Measurements from ENCODE around the gene GPR183.

Gene GPR183

GRCh38 chr13:99295488-99296252 is 11.5 kb downstream of the GPR183 start:
- DNase-seq (ENCODE audit: low read depth) = no peak

DNA sequence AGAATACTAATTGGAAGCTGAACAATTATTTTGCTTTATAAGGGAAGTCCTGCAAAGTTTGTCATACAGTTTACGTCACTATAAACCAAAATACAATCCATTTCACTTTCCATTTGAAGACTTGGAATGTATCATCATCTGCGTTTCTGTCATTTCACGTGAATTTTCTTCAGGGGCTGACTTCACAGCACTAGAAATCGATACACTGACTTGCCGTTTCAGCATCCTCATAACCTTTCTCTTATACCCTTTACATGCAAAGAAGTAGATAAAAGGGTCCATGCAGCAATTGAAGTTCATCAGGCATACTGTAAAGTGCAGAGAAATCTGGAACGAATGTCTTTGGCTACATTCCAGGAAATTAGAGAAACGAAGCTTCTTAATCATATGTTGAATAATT is 12.2 kb downstream of the GPR183 start:
- DNase-seq (ENCODE audit: low read depth) = no peak

DNA sequence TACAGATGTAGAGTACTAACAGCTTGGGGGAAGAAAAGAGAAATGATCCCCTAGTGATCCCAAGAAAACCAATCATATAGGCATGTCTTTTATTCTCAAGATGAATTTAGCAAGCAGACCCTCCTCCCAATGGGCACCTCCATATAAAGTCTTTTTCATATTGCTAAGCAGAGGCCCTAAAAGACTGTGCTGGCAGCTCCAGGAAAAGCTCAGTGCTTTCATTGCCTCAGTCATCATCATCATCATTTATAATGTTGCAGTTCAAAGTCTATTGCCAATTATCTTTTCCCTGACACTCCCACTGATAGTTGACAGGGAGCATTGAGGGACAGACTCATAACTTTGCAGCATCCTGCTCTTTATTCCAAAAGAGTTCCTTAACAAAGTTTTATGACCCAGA is 13.0 kb downstream of the GPR183 start:
- no peak for DNase-seq (ENCODE audit: low read depth)

- no peak for DNase-seq (ENCODE audit: low read depth)
These were observed 14.0 kb downstream of the GPR183 start for GRCh38 chr13:99293178-99293577.

DNA sequence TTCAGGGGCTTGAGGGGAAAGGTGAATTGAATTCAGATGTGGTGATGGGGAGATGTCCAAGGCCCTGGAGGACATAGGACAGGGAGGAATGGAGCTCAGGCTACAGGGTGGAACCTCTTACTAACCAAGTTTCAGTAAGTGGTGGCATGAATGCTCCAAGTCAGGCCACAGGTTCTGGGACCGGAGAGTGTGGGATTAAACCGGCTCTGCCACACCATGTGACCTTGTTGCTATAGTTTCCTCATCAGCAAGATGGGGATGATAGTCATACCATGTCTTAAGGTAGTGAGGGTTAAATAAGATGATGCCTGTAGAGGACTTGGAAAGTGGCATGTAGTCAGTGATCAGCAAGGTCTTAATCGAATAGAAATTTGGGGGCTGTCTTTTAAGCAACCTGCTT is 16.3 kb downstream of the GPR183 start:
- DNase-seq (ENCODE audit: low read depth) = no peak

GRCh38 chr13:99289674-99290337 is 17.4 kb downstream of the GPR183 start:
- no peak for DNase-seq (ENCODE audit: low read depth)

GRCh38 chr13:99289271-99289670 is 17.9 kb downstream of the GPR183 start:
- no peak for DNase-seq (ENCODE audit: low read depth)

DNA sequence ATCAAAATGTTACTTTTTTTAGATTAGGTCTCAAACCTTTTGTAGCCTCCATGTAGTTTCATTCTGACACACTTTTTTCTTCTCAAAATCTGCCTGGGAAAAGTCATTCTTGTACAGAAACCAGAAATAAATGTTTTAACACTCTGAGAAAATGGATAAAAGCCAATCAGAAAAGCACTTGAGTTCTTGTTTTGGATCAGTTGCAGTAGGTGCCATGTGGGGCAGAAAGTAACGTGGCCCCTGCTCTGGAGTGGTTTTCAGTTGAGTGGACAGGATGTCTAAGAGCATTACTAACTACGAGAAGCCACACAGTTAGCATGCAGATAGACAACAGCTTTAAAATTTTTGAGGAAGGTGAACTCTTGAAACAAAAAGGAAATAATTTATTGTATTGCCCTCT is 19.1 kb downstream of the GPR183 start:
- DNase-seq (ENCODE audit: low read depth) = no peak

- DNase-seq (ENCODE audit: low read depth) = no peak
These were observed 19.6 kb downstream of the GPR183 start for GRCh38 chr13:99287551-99287950.

GRCh38 chr13:99285432-99286182 is 21.6 kb downstream of the GPR183 start:
- DNase-seq (ENCODE audit: low read depth) = no peak

GRCh38 chr13:99282264-99283231 is 24.7 kb downstream of the GPR183 start:
- no peak for DNase-seq (ENCODE audit: low read depth)

DNA sequence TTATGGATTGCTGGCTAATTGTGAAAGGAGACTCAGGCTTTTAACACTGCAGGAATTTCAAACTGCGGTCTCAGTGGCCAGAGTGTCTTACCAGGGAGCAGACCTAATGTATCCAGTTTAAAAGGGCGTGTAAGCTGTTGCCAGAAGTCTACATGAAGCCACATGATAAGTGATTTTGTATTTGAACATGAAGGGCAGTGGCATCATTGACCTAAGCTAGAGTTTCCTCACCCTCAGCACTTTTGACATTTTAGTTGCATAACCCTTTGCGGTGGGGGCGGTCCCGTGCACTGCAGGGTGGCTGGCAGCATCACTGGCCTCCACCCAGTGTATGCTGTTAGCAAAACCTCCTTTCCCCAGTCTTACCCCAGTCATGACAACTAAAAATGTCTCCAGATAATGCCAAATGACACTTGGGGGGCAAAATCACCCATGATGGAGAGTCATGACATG is 25.4 kb downstream of the GPR183 start:
- DNase-seq (ENCODE audit: low read depth) = no peak

- DNase-seq (ENCODE audit: low read depth) = no peak
These were observed 27.0 kb downstream of the GPR183 start for GRCh38 chr13:99280166-99280565.

DNA sequence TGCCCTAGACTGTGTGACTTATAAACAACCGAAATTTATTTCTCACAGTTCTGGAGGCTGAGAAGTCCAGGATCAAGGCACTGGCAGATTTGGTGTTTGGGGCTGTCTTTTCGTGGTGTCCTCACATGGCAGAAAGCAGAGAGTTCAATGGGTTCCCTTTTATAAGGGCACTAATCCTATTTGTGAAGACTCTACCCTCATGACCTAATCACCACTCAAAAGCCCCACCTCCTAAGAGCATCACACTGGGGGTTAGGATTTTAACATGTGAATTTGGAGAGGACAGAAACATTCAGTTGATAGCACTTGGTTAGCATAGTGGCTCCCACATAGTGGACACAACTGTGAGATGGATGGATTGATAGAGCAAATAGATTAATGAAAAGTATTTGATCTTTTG is 27.6 kb downstream of the GPR183 start:
- no peak for DNase-seq (ENCODE audit: low read depth)

GRCh38 chr13:99278843-99279242 is 28.4 kb downstream of the GPR183 start:
- DNase-seq (ENCODE audit: low read depth) = no peak

DNA sequence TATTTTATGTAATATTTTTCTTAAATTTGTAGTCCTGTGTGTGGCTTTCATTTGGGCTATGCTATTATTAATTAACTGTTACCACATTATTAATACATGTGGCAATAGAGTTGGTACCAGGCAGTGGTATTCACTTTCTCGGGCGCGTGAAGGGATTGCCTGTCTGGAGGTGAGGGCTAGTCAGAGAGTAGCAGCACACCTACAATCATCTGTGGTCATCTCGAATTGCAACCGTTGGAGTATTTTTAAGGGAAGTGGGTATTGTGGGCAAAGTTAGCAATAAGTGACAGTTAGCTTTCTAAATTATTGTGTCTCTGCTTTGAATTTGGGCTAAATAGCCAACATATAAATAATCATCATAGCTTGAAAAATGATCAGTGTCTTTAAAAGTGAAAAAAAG is 29.0 kb downstream of the GPR183 start:
- DNase-seq (ENCODE audit: low read depth) = no peak

- no peak for DNase-seq (ENCODE audit: low read depth)
These were observed 29.6 kb downstream of the GPR183 start for GRCh38 chr13:99277629-99278028.

DNA sequence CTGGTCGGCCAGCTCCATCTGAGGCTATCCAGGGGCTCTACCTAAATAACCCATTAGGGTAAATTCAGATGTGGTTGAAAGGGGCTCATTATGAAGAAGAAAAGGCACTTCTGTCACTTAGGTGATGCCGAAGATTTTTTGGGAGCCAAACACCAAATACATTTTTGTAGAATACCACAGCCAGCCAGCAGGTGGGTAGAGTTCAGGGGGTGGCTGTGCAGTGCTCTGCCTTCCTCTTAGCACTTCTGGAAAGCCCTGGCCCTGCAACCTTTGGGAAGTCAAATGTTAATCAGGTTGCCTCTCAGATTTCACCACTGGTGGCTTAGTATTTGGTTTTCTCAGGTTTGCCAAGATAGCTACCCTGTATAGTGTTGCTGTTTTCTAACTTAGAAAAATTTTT is 30.5 kb downstream of the GPR183 start:
- DNase-seq (ENCODE audit: low read depth) = no peak

GRCh38 chr13:99275093-99275469 is 32.1 kb downstream of the GPR183 start:
- DNase-seq (ENCODE audit: low read depth) = no peak

- no peak for DNase-seq (ENCODE audit: low read depth)
These were observed 34.1 kb downstream of the GPR183 start for GRCh38 chr13:99273128-99273527.

DNA sequence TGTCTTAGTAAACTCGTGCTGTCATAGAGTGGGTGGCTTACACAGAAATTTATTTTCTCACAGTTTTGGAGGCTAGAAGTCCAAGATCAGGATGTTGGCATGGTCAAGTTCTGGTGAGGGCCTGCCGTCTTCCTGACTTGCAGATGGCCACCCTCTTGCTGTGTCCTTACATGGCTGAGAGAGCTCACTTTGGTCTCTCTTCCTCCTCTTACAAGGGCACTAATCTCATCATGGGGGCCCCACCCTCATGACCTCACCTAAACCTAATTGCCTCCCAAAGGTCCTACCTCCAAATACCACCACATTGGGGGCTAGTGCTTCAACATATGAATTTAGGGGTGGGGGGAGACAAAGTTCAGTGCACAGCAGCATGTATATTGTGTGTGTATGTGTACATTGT is 34.7 kb downstream of the GPR183 start:
- no peak for DNase-seq (ENCODE audit: low read depth)

GRCh38 chr13:99271249-99271648 is 36.0 kb downstream of the GPR183 start:
- DNase-seq (ENCODE audit: low read depth) = no peak

Data from stimulated activated CD8-positive, alpha-beta memory T cell treated with anti-CD3 and anti-CD28 coated beads, Interleukin-12 subunit alpha, Interleukin-12 subunit beta, amount 100 ng/mL, for 1 hour (primary cell).